Embryonic facial prominence (tissue), 1 donor: ENCODE data around the gene CCN6.

Source experiments
- DNase-seq: peaks from one replicate; pipeline ENCODE4 v3.0.0-alpha.2; 2016; ENCODE audit errors: extremely low spot score

Gene CCN6

GRCh38 chr6:112114577-112115223, 60.8 kb downstream of the CCN6 start:
- no peak for DNase-seq

GRCh38 chr6:112116221-112116620, 62.3 kb downstream of the CCN6 start:
- DNase-seq, result no peak

GRCh38 chr6:112117554-112117953, 63.6 kb downstream of the CCN6 start:
- no peak for DNase-seq

DNA sequence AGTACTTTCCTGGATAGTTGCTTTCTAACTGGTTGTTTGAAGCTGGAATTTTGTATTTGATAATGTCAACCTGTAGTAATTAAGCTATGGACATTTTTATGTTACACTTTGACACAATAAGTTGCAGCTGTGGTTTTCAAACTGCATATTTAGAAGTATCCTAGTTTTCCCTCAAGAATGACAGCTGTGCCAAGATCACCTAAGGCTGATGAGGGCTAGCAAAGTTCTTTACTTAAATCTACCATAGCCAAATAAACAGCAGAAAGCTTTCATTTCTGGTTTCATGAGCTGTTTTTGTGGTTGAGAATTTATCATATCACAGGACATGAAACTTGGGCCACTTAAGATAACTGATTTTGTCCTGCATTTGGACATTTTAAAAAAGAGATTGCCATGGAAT, 64.1 kb downstream of the CCN6 start:
- no peak for DNase-seq
